ENCODE measurements around the gene SCIN.
"Not testable (repeated sequence)": the region's sequence is repeated elsewhere in the genome, so short reads cannot be mapped to it uniquely, and the experiment has no call there.

SCIN gene

DNA sequence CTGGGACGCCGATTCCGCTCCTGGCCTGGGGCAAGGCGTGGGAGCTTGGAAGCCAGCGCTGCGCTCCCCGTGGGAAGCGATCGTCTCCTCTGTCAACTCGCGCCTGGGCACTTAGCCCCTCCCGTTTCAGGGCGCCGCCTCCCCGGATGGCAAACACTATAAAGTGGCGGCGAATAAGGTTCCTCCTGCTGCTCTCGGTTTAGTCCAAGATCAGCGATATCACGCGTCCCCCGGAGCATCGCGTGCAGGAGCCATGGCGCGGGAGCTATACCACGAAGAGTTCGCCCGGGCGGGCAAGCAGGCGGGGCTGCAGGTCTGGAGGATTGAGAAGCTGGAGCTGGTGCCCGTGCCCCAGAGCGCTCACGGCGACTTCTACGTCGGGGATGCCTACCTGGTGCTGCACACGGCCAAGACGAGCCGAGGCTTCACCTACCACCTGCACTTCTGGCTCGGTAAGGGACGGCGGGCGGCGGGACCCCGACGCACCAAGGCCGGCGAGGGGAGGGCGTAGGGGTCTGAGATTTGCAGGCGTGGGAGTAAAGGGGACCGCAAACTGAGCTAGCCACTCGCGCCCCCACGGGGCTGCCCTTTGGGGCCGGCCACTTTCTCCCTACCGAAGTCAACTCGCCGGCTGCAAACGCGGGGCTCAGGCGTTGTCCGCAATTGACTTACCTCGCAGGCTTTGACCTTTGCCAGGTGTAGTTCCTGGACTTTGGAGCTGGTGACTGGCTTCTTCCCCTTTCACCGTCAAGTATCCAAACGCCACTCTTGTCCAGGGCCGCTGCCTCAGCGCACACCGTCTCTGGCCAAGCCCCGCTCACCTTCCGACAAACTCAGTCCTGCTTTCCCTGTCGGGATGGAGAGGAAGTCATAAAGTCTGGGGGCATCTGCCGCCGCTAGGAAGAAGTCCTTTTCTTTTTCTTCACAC lies at the start of gene SCIN:
Gene SCIN (plus strand): TSS at position 187 of the 928 bp plus-strand sequence. CDS start 67 bp downstream, at position 254.
- peak; percentile 88 to 89 for DNase-seq

DNA sequence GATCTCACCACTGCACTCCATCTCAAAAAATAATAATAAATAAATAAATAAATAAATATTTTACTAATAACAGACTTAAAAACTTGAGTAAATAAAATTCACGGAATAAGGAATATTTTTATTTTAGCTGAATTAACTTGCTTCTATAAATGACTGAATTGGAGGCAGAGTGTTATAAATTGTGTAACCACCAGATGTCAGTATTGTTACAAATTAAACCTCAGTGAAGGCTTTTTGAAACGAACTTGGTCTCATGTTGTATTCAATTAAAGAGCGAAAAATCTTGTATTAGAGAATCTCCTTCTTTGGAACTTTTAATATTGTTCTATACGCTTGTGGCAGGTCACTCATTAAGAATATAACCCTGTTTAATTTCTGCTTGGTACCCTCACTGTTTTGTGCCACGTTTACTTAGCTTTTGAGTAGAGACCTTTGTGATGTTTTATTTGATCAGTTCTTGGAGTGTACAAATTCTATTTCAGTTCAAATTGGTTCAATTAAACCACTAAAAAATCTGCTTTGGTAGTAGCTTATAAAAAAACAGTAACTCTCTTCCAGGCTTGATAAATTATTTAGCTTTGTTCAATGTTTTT lies 45.6 kb upstream of the SCIN start:
- peak; percentile 70 to 77 for DNase-seq

DNA sequence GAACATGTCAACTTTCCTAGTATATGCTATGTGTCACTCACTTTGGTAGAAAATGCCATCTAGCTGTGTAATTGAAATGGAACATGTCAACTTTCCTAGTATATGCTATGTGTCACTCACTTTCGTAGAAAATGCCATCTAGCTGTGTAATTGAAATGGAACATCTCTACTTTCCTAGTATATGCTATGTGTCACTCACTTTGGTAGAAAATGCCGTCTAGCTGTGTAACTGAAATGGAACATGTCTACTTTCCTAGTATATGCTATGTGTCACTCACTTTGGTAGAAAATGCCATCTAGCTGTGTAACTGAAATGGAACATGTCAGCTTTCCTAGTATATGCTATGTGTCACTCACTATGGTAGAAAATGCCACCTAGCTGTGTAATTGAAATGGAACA lies 43.8 kb upstream of the SCIN start:
- DNase-seq, result not testable (repeated sequence)

DNA sequence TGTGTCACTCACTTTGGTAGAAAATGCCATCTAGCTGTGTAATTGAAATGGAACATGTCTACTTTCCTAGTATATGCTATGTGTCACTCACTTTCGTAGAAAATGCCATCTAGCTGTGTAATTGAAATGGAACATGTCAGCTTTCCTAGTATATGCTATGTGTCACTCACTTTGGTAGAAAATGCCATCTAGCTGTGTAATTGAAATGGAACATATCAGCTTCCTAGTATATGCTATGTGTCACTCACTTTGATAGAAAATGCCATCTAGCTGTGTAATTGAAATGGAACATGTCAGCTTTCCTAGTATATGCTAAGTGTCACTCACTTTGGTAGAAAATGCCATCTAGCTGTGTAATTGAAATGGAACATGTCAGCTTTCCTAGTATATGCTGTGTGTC lies 42.9 kb upstream of the SCIN start:
- not testable (repeated sequence) for DNase-seq

DNA sequence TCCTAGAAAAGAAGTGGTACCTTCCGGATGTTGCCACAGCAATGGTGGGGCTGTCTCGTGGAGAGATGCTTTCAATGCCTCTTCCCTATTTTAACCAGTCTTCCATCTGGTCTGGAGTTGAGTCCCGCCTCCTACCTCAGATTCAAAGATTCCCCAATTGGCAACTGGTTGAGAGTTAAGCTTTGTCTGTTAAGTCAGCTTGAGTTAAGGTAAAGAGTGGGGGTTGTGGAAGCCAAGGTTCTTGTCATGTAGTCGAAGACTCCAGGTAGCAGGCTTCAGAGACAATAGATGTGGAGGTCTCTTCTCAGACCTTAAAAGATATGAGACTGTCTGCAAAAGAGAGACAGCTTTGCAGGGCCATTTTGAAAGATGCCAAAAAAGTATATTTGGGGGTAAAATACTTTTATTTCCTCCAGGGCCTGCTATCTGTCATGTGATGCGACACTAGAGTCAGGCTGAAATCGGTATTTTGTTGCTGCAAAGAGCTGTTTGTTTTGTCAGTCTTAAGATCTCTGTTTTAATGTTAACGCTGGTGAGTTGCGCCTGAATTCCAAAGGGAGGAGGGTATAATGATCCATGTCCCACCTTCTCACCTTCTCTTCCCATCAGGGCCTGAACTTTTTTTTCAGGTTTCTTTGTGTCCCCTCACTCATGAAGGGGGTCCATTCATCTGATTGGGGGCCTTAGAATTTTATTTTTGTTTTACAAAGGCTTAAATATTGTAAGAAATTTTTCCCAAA lies 40.4 kb upstream of the SCIN start:
- DNase-seq, result no peak

DNA sequence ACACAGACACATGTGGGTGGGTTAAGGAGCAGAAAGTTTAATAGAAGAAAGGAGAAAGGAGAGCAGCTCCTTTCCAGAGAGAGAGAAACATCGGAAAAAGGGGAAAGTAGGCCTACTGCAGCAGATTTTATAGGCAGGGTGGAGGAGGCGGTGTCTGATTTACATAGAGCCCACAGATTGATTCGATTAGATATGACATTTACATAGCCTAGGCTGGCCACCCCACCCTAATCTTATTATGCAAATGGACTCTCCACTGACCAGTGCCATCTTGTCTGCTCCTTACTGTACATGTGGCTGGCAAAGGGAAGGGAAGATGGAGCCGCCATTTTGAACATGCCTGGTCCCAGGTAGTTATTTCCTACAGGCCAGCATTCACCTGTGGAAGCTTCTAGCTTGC lies 38.7 kb upstream of the SCIN start:
- no peak for DNase-seq

DNA sequence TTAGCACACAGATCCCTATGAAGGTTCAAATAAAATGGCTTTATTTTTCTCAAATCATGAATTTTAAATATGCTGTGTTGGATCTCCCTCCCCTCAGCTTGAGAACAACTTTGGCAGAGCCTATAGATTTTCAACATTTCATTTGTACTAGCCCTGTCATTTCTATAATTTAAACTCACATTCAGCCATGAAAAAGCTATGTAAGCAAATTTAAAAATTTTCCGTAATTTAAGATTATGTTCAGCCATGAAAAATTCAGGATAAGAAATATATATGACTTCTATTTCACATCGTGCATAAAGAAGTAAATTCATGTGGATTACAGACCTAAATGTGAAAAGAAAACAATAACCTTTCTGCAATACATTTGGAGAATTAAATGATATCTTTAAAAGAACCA lies 36.5 kb upstream of the SCIN start:
- no peak for DNase-seq

DNA sequence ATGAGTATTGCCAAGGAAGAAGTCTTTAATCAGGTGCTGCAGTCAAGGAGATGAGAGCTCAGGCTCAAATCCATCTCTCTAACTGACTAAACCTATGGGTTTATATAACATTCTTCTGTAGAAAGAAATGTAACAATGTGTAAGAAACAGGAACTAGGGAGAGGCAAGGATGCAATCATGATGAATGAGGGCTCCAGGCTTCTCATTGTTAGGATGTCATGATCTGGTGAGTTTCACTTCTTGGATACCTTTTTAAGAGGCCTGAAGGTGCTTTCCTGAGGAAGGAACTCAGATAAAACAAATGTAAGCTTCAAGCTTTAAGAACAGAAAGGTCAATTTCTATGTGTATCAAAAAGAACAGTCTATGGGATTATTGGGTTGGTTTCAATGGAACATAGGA lies 30.8 kb upstream of the SCIN start:
- no peak for DNase-seq

DNA sequence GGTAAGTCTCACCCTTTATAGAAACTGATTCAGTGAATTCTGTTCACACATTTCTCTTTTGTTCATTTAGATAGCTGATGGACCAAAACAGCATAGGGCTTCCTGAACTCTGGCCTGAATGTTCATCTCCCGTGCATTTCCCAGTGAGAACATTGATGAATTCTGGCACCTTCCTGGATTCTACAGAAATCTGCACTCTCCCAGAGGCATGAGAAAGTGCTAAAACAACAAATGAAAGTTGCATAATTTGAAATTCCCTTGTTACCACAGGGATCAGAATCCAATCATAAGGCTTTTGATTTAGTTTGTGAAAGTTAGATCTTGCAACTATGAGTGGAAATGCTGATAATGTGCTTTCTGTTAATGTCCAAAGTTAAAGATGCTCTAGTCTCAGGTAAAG lies 29.7 kb upstream of the SCIN start:
- no peak for DNase-seq

DNA sequence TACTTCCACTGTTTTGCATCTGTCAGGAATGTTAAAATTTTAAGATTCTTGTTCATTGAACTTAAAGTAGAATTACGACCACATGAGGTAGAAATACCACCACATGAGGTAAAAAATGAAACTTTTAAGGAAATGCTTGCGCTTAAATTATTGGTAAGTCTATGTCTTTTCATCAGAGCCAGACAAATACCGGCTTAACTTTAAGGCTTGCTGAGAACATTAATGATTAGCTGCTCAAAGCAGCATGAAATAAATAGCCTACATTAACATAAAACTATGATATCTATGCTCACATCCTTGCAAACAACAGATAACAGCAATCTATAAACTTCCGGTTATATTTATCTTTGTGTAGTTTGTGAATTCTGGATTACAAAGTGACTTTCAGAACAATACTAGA lies 26.9 kb upstream of the SCIN start:
- DNase-seq, result no peak

DNA sequence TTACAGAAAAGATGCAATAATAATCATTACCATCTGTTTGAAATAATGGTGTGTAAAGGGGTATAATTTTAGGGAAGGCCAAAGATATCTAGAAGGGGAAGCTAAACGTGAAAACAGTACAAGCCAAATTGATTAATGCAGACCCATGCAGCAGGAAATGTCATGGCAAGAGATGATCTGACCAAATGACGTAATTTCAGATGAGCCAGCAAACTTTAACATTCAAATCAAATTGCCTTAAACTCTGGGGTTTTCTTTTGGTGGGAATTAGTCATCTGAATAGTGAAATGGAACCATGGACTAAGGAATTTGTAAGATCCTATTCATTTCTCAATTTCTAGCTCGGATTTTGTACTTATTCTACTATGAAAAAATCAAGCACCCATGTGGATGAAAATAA lies 21.4 kb upstream of the SCIN start:
- no peak for DNase-seq

DNA sequence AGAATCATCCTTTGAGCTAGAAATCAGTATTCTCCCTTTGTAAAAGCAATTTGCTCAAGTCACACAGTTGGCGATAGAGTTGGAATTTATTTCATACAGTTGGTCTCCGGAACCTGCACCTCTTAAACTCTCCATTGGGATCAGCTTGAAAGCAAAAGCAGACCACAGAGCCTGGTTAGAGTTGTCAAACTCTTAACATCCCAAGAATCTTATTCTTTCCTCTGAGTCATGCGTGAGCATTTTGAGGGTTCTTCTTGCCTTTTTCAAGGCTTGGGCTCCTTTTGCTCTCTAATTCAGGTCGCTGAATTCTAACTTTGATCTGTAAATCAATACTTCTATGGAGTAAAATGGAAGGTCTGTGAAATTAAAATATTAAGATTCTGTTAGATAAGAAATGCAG lies 19.6 kb upstream of the SCIN start:
- no peak for DNase-seq

DNA sequence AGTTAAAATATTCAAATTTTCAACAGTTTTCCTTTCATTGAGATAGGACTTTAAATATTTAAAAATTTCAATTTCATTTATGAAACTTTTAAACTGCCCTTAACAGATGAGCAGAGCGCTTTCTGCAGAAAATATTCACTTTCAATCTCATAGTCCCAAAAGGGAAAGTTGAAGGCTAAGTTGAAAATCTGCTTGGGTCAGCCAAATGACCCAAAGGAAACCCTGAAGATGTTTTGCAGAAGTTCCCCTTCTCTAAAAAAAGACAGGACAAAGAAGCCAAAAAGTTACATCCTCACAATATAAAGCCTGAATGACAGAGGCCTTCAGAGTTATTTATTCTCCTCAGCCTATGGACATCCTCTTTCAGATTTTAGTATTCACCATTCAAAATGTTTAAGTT lies 17.6 kb upstream of the SCIN start:
- DNase-seq, result no peak

DNA sequence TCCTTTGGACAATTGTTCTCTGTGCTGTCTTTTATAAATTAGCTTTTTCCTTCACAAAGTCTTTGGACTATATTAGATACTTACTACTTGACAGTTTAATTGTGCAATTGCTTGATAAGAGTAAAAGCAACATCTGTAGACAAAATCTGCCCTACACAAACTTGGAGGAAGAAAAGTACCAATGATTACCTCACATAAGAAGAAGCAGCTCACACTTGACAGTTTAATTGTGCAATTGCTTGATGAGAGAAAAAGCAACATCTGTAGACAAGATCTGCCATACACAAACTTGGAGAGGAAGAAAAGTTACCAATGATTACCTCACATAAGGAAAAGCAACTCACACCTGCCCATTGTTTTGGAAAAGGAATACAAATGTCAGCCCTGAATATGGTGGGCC lies 17.1 kb upstream of the SCIN start:
- DNase-seq, result no peak

DNA sequence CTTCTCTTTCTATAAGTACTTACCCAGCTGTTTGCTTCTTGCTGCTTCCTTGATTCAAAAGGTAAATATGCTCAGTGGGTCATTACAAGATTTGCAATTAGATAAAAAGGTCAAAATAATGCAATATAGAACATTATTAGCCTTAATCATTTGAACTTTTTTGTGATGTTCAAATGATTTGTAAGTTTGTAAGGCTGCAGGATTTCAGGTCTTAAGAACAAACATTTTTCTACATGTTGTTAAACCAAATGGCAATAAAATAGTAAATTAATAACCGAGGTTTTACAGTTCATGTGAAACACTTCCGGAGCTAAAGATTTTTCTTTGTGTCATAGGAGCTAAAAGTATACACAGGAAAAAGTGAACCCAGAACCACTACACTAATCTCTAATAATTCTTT lies 16.2 kb upstream of the SCIN start:
- DNase-seq, result no peak

DNA sequence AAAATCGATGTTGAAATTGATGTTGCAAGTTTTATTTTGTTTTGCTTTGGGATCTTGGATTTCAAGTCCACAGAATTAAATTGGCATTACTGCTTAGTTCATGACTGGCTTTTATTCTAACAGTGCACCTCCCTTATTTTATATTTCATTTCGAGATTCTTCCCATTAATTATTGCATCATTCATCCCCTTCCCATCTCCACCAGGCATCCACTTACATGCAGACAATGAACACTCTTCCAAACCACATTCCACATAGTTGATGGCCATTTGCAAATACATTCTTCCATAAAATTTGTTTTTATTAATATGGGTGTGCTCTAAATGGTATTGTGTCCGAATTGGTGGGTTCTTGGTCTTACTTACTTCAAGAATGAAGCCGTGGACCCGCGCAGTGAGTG lies 15.6 kb upstream of the SCIN start:
- DNase-seq, result no peak

DNA sequence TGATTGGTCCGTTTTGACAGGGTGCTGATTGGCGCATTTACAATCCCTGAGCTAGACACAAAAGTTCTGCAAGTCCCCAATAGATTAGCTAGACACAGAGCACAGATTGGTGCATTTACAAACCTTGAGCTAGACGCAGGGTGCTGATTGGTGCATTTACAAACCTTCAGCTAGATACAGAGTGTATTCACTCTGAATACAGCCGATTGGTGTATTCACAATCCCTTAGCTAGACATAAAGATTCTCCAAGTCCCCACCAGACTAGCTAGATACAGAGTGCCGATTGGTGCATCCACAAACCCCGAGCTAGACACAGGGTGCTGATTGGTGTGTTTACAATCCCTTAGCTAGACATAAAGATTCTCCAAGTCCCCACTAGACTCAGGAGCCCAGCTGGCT lies 14.8 kb upstream of the SCIN start:
- DNase-seq, result not testable (repeated sequence)

DNA sequence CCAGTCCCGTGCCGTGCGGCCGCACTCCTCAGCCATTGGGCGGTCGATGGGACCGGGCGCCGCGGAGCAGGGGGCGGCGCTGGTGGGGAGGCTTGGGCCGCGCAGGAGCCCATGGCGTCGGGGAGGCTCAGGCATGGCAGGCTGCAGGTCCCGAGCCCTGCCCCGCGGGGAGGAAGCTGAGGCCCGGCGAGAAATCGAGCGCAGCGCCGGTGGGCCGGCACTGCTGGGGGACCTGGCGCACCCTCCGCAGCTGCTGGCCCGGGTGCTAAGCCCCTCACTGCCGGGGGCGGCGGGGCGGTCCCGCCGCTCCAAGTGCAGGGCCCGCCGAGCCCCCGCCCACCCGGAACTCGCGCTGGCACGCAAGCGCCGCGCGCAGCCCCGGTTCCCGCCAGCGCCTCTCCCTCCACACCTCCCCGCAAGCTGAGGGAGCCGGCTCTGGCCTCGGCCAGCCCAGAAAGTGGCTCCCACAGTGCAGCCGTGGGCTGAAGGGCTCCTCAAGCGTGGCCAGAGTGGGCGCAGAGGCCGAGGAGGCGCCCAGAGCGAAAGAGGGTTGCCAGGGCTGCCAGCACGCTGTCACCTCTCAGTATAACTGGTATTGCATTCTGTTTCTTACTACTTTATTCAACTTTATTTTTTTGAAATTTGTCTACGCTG lies 14.3 kb upstream of the SCIN start:
- not testable (repeated sequence) for DNase-seq

DNA sequence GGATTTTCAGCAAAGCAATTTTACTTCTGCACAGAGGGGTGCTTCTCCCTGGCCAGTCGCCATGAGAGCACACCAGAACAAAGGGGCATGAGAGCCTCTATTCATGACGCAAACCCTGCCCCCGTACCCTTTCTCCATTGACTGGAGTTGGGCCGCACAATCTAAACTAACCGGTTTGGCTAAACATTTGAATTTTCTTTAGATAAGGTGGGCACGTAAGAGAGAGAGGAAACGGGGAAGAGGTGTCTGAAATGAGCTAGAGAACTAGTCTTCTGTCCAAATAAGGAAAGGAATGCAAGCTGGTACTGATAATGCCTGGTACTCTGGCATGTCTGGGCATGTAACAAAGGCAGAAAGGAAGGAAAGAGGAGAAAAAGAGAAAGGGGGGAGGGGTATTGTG lies 13.2 kb upstream of the SCIN start:
- no peak for DNase-seq

DNA sequence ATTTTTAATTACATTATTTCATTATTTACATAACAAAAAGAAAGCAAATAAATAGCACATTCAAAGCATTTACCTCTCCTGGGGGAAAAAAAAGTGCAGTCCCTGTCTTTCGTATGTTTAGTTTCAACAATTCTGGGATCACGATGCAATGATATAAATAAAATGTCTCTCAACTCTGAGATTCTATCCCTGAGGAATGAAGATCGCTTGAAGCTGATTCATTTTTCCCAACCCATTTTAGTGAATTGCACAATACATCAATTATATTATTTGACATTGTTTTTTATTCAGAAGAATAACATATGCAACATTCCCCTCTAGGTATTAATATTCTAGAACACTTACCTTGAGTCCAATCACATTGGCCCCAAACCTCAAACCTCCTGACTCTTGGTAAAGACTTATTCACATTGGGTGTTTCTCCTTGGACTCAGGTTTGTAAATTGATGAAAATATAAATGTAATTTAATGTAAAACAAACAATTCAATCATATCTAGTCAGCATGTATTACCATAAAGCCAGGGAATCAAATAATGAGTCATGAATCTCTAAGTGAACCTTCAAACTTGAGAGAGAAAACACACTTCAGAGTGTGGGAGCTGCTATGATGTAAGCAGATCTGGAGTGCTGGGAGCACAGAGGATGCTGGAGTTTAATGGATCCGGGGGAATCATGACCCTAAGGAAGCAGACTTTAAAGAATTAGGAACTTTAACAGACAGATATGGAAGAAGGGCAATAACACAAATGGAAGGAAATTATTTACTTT lies 5.3 kb upstream of the SCIN start:
- no peak for DNase-seq

DNA sequence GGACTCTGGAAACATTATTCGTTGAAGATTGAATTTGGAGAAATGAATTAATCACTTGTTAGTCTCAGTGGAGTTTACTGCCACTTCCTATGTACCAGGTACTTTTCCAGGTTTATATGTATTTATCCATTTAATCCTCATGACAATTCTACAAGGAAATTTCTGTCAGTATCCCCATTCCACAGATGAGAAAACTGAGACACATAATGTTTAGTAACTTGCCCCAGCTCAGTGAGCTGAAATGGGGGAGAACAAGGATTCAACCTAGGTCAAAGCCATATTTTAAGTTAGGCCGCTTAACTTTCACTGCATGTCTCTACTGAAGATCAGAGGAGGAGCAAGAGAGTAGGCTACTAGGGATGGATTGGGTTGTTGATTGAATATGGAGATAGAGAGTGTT lies 4.6 kb upstream of the SCIN start:
- DNase-seq, result no peak

DNA sequence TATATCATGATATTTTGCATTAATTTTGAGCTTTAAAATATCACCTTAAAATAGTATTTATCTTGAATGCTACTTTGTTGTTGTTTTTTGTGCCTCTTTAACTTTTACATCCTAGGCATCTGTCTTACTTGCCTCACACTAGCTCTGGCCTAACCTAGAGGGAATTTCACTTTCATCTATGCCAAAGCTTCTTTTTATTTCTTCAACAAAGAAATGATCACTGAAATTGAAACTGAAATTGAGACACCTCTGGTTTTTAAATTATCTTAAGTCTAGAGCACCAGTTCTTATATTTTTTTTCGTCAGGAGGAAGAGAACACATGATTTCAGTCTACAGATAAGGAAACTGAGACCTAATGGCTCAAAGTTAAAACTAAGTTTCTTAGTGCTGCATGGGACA lies 3.5 kb upstream of the SCIN start:
- no peak for DNase-seq

DNA sequence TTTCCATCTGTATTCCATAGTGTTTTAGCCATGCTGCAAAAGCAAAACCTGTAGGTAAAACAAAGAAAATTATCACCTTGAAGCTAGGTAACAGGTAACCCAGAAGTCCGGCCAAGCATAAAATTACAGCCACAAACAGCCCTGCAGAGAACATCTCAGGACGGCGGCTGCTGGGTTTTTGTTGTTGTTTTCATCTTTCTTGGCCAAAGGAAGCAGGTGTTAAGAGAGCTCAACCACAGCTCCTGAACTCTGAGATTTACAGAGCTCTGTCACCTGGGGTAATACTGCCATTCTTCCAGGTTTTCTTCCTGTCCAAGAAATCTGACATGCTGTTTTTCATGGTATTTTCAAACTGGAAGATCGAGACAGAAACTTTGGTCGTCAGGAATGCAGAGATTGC lies 847 bp upstream of the SCIN start:
- DNase-seq, result no peak
